SIG-M5 (cell line): ENCODE data around the gene QPRT.
A peak's percentile ranks its signal among the peaks of the same experiment; 100 is the strongest.
"Not testable (repeated sequence)": the region's sequence is repeated elsewhere in the genome, so short reads cannot be mapped to it uniquely, and the experiment has no call there.

Experiments used
- DNase-seq: peaks from one replicate; lab custom pipeline; 2025; lab: John Stamatoyannopoulos, UW

The QPRT gene

DNA sequence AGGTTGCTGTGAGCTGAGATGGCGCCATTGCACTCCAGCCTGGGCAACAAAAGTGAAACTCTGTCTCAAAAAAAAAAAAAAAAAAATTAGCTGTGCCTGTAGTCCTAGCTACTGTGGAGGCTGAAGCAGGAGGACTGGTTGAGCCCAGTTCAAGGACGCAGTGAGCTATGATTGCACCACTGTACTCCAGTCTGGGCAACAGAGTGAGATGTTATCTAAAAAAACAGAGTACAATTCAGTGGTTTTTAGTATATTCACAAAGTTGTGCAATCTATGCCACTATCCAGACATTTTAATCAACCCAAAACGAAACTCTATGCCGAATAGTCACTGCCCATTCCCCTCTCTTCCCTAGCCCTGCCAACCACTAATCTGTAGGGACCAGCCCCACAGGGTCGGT lies 41.7 kb downstream of the QPRT start:
- DNase-seq = no peak

DNA sequence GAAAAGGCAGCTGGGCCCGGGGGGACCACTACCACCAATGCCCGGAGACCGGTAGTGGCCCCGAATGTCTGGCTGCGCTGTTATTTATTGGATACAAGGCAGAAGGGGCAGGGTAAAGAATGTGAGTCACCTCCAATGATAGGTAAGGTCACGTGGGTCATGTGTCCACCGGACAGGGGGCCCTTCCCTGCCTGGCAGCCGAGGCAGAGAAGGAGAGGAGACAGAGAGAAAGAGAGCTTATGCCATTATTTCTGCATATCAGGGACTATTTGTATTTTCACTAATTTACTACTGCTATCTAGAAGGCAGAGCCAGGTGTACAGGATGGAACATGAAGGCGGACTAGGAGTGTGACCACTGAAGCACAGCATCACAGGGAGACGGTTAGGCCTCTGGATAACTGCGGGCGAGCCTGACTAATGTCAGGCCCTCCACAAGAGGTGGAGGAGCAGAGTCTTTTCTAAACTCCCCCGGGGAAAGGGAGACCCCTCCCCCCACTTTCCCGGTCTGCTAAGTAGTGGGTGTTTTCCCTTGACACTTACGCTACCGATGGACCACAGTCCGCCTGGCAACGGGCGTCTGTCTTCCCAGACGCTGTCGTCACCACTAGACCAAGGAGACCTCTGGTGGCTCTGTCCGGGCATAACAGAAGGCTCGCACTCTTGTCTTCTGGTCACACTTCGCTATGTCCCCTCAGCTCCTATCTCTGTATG lies 42.3 kb downstream of the QPRT start:
- DNase-seq = not testable (repeated sequence)

- DNase-seq = no peak
Observed at GRCh38 chr16:29726845-29727377, 47.9 kb downstream of the QPRT start.

DNA sequence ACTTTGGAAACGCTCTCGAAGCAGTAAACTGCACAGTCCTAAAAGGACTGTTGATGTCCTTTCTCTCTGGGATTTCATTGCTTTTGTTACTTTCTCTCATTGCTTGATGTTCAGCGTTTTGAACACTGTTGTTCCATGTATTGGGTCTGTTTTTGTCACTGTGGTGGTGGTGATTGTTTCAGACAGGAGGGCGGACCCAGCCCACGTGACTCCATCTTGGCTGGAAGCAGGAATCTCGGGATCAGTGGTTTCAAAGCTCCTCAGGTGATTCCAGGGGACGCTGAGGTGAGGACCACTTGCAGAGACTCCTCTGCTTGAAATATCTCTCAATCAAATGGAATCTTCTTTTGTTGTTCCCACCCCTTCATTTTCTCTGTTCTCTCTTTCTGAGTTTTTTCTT lies 48.5 kb downstream of the QPRT start:
- no peak for DNase-seq

GRCh38 chr16:29729116-29729521 lies 50.1 kb downstream of the QPRT start:
- no peak for DNase-seq

DNA sequence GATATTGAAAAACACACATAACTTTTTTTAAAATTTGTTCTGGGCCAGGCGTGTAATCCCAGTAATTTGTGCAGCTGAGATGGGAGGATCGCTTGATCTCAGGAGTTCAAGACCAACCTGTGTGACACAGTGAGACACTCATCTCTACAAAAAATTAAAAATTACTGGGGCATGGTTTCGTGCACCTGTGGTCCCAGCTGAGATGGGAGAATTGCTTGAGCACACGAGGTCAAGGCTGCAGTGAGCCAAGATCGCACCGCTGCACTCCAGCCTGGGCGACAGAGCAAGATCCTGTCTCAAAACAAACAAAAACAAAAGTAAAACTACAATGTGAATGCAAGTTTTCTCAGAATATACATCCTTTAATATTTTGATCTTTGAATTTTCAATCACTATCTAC lies 51.7 kb downstream of the QPRT start:
- no peak for DNase-seq

- not testable (repeated sequence) for DNase-seq
Observed at GRCh38 chr16:29731768-29732601, 53.0 kb downstream of the QPRT start.

- DNase-seq = no peak
Observed at GRCh38 chr16:29734786-29735185, 55.8 kb downstream of the QPRT start.

GRCh38 chr16:29736112-29736511 lies 57.1 kb downstream of the QPRT start:
- DNase-seq = no peak

DNA sequence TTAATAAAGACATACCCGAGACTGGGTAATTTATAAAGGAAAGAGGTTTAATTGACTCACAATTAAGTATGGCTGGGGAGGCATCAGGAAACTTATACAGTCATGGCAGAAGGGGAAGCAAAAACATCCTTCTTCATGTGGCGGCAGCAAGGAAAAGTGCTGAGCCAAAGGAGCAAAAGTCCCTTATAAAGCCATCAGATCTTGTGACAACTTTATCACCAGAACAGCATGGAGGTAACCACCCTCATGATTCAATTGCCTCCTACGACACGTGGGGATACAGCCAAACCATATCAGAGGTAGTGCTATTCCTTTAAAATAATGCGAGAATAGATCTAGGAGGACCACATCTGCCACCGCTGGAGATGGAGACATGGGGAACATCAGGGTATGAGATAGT lies 57.8 kb downstream of the QPRT start:
- no peak for DNase-seq

DNA sequence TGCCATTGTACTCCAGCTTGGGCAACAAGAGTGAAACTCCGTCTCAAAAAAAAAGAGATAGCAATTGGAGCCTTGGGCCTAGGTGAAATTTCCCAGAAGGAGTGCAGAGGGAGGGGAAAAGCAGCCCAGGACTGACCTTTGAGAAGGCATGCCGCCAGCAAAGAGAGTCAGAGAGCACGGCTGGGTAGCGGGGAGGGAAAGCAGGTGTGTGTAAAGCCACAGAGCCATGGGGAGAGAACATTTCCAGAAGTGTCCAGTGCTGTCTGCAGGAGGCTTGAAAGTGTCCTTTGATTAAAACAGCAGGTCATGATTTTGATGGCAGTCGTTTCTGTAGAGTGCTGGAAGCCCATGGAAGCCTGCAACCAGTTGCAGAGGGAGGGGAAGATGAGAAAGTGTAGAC lies 58.7 kb downstream of the QPRT start:
- no peak for DNase-seq

DNA sequence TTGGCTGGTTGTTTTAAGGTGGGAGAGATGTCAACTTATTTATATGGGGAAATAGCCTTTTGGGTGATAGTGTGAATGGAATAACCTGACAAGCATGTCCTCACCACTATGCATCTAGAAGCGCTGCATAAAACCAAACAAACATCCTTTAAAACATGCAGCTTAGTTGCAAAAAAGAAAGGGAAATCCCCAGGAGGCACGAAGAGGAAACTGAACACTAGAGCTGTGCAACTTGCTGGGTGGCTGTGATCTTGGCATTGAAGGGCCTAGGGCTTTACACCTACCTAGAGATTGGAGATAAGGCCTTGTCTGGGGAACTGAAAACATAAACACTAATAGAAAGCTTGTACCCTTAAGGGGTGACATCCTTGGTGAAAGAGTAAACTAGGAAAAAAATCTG lies 59.5 kb downstream of the QPRT start:
- DNase-seq = no peak

GRCh38 chr16:29739927-29740629 lies 61.1 kb downstream of the QPRT start:
- DNase-seq = not testable (repeated sequence)

DNA sequence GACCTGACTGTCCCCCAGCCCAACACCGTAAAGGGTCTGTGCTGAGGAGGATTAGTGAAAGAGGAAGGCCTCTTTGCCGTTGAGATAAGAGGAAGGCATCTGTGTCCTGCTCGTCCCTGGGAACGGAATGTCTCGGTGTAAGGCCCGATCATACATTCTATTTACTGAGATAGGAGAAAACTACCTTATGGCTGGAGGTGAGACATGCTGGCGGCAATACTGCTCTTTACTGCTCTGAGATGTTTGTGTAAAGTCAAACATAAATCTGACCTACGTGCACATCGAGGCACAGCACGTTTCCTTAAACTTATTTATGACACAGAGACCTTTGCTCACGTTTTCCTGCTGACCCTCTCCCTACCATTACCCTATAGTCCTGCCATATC lies 61.6 kb downstream of the QPRT start:
- DNase-seq = not testable (repeated sequence)

DNA sequence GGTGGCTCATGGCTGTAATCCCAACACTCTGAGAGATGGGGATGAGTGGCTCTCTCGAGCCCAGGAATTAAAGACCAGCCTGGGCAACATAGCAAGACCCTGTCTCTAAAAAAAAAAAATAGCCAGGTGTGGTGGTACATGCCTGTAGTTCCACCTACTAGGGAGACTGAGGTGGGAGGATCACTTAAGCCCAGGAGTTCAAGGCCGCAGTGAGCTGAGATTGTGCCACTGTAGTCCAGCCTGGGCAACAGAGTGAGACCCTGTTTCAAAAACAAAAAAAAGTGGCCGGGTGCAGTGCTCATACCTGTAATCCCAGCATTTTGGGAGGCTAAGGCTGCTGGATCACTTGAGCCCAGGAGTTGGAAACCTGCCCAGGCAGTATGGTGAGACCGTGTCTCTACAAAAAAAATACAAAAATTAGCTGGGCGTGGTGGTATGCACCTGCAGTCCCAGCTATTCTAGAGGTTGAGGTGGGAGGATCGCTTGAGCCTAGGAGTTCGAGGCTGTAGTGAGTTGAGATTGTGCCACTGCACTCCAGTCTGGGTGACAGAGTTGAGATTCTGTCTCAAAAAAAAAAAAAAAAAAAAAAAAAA lies 63.8 kb downstream of the QPRT start:
- DNase-seq = no peak

- DNase-seq = no peak
Observed at GRCh38 chr16:29743475-29743826, 64.5 kb downstream of the QPRT start.

GRCh38 chr16:29743827-29744531 lies 65.0 kb downstream of the QPRT start:
- DNase-seq = no peak

- no peak for DNase-seq
Observed at GRCh38 chr16:29744541-29745101, 65.6 kb downstream of the QPRT start.

GRCh38 chr16:29745121-29745852 lies 66.3 kb downstream of the QPRT start:
- no peak for DNase-seq

- peak; percentile 84 for DNase-seq
Observed at GRCh38 chr16:29745853-29746345, 66.9 kb downstream of the QPRT start, which contains the start of gene C16orf54. C16orf54 (minus strand) TSS chr16:29745990; CDS start chr16:29744951, 1,039 bp downstream.
